Dermis blood vessel endothelial cell (primary cell): ENCODE data around the gene CREB5. TPM values are rescaled to one million over a fixed set of nuclear protein-coding genes. Genes with fewer than 3 reads are reported as not detected.
"Not testable (repeated sequence)": the region's sequence is repeated elsewhere in the genome, so short reads cannot be mapped to it uniquely, and the experiment has no call there.

Experiments
- DNase-seq: peaks from one replicate; pipeline ENCODE4 v3.0.0; 2010
- total RNA-seq: library from RNA; depleted of rRNA; stranded (reverse); fragments of >200 nt; gene quantifications from 2 replicates; pipeline ENCODE4 v1.2.3, GENCODE V29; 2014

CREB5 gene
- total RNA-seq, 1 donor from 2014 or later = 4.1 TPM

- no peak for DNase-seq
Measured at GRCh38 chr7:28793381-28794085, 381.2 kb downstream of the CREB5 start.

GRCh38 chr7:28798274-28798673 lies 386.0 kb downstream of the CREB5 start:
- DNase-seq = no peak

DNA sequence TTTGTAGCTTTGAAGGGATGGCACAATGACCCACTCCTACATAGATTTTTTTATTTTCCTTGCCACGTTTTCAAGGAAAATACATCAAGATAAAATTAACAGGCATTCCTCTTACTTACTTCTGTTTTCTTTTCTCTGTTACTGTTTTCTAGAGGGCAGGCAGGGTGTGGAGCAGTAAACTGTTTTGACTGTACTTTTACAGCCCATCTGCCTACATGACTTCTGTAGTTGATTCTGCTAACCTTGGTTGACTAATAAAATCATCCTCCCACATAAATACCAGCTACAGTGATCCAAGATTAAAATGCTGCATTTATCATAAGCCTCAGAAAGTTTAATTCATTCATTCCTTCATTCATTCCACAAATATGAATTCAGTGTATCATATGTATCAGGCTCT lies 387.3 kb downstream of the CREB5 start:
- no peak for DNase-seq

GRCh38 chr7:28800150-28800549 lies 387.8 kb downstream of the CREB5 start:
- DNase-seq = no peak

GRCh38 chr7:28802450-28802849 lies 390.1 kb downstream of the CREB5 start:
- DNase-seq = no peak

- DNase-seq = no peak
Measured at GRCh38 chr7:28804157-28804556, 391.8 kb downstream of the CREB5 start.

GRCh38 chr7:28804990-28805389 lies 392.7 kb downstream of the CREB5 start:
- DNase-seq = no peak

- DNase-seq = no peak
Measured at GRCh38 chr7:28806841-28807240, 394.5 kb downstream of the CREB5 start.

DNA sequence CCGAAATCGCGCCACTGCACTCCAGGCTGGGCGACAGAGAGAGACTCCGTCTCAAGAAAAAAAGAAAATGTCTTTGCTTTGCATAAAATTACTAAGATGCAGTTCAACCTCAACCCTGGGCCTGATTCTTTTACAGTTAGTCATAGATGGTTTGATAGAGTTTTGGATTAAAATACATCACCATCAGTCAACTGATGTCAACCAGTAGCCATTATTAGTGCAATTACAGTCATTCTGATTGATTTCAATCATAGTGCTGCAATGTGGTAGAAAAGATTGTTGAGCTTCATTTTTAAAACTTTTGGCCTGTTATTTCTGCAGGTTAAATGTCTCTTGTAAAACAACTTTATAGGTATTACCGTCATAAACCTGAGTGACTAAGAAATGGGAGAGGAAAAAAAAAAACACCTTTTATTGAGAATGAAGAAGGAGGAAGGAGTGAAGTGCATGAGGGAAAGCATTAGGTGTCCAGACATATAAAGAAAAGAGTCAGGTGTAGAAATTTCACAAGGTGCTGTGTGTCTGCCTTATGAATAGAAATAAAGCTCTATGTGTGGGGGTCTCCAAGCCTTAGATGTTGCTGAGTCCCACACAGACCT lies 395.2 kb downstream of the CREB5 start:
- DNase-seq = no peak

DNA sequence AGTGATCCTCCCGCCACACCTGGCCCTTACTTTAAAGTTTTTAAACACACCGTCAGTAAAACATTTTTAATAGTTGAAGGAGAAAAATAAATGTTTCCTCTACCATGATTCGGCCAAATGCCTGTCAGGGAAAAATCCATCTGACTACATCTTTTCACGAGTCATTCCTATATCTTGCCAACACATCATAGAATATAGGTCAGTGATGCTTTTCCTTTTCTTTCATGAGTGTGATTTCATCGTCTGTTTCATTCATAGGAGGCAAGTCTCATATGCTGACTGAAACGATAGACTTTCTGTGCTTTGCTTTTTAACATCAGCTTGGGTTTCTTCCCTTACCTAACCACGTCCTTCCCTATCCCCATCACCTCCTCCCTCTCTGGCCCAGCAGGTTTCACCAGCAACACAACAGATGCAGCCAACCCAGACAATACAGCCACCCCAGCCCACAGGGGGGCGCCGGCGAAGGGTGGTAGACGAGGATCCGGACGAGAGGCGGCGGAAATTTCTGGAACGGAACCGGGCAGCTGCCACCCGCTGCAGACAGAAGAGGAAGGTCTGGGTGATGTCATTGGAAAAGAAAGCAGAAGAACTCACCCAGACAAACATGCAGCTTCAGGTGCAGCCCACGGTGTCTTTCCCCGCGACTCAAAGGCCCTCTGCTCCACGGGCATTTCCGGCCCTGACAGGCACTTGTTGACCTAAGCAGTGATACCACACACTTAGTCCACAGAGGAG lies 396.6 kb downstream of the CREB5 start:
- DNase-seq = no peak

DNA sequence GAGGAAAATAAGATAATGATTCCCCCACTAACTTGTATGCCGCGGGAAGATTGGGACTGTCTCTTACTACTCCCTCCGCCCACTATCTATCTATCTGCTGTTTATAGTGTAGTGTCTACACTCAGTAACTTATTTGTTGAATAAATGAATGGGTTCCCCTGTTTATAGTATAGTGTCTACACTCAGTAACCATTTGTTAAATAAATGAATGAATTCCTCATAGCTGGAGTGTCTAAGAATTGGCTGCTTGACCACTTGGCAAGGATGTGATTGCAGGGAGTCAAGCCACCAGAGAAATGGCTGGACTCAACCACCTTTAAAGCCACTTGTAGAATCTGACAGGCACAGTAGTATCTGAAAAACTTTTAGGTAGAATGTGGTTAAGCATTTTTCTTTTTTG lies 398.7 kb downstream of the CREB5 start:
- DNase-seq = no peak

GRCh38 chr7:28811701-28812430 lies 399.5 kb downstream of the CREB5 start:
- DNase-seq = no peak

DNA sequence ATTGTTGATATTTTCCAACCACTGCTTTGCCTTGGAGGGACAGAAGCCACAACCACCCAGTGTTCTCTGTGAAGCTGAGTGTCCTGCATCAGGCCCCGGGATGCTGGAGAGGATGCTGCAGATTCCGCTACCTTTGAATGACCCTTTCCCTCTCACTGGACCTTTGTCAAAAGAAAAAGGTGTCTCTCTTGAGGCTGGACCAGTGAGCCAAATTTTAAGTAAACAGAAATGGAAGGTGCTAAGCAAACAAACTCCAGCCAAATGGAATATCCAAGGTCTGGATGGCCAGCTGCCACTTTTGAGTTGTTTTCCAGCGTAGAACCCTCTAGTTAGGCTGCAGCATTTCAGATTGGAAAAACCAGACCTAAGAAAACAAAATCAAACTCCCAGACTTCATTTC lies 400.3 kb downstream of the CREB5 start:
- no peak for DNase-seq

GRCh38 chr7:28813243-28813962 lies 401.1 kb downstream of the CREB5 start:
- no peak for DNase-seq

DNA sequence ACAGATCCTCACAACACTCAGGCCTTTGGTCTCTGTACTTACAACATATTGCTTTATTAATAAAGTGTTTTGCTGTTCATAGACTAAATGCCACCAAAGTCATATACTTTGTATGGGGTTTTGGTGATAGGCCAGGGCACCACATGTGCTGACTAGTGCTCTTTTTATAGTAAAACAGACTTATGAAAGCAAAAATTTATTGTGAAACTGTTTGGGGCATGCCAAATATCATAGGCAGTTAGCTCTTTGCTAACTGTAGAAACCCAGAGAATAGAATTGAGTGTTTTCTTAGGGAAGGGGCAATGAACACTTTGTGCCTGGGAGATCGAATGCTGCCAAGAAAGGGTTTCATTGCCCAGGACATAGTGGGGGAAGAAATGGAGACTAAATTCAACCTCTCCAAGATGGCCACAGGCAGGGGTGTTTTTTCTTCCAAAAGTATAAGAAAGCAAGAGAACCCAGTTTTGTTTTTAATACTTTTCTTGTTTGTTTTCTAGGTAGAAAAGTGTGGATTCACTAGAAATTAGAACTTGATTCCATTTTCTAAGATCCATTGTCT lies 403.1 kb downstream of the CREB5 start:
- DNase-seq = no peak

- no peak for DNase-seq
Measured at GRCh38 chr7:28815928-28816373, 403.6 kb downstream of the CREB5 start.

DNA sequence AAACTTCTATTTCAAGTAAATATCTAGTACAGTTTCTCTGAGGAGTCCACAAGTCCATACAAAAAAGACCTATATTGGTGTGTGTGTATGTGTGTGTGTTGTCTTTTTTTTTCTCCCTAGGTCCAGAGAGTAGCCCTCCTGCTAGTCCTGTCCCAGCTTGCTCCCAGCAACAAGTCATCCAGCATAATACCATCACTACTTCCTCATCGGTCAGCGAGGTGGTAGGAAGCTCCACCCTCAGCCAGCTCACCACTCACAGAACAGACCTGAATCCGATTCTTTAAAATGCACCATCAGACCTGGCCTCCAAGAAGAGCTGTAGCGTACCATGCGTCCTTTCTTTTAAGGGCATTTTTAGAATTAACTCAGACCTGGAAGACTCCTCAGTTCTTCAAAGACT lies 406.7 kb downstream of the CREB5 start:
- no peak for DNase-seq

- no peak for DNase-seq
Measured at GRCh38 chr7:28823582-28823981, 411.3 kb downstream of the CREB5 start.

DNA sequence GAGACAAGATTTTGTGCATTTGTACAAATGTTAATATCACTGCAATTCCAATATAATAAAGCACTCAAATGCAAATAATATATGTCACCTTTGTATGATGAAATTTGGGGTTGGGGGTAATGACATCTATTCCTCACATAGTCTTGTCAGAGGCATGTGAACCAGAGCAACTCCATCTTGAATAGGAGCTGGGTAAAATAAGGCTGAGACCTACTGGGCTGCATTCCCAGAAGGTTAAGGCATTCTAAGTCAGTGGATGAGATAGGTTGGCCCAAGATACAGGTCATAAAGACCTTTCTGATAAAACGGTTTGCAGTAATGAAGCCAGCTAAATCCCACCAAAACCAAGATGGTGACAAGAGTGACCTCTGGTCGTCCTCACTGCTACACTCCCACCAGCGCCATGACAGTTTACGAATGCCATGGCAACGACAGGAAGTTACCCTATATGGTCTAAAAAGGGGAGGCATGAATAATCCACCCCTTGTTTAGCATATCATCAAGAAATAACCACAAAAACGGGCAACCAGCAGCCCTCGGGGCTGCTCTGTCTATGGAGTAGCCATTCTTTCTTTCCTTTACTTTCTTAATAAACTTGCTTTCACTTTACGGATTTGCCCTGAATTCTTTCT lies 413.6 kb downstream of the CREB5 start:
- not testable (repeated sequence) for DNase-seq

GRCh38 chr7:28830846-28831245 lies 418.5 kb downstream of the CREB5 start:
- DNase-seq = no peak

- DNase-seq = no peak
Measured at GRCh38 chr7:28832669-28833068, 420.4 kb downstream of the CREB5 start.

- no peak for DNase-seq
Measured at GRCh38 chr7:28835800-28836199, 423.5 kb downstream of the CREB5 start.
